Activated CD4-positive, alpha-beta T cell treated with anti-CD3 and anti-CD28 coated beads, Interleukin-2, amount 50 U/mL, for 24 hours (primary cell): ENCODE measurements around the gene RTN4IP1.
"Not testable (repeated sequence)": the region's sequence is repeated elsewhere in the genome, so short reads cannot be mapped to it uniquely, and the experiment has no call there.

Experiments
- DNase-seq, 2 donors: peaks; one replicate each; pipeline ENCODE4 v3.0.0-alpha.2; 2020; ENCODE audit warnings: low read depth in 1 of 2, low spot score in 1 of 2

The RTN4IP1 gene

DNA sequence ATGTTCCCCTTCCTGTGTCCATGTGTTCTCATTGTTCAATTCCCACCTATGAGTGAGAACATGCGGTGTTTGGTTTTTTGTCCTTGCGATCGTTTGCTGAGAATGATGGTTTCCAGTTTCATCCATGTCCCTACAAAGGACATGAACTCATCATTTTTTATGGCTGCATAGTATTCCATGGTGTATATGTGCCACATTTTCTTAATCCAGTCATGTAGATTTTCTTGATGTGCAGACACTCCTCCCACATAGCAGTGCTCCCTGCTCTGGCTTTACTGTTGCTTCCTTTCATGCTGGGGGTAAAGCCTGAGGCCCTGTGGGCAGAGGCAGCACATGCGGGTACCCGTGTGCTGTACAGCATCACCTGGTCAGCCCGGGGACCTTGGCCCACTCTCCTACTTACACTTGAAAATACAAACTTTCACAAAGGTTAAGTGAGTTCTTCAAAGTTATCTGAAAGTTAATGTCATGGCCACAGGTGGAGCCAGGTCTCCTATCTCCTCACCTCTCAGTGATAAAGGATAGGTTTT is 80.3 kb downstream of the RTN4IP1 start:
- not testable (repeated sequence) for DNase-seq

DNA sequence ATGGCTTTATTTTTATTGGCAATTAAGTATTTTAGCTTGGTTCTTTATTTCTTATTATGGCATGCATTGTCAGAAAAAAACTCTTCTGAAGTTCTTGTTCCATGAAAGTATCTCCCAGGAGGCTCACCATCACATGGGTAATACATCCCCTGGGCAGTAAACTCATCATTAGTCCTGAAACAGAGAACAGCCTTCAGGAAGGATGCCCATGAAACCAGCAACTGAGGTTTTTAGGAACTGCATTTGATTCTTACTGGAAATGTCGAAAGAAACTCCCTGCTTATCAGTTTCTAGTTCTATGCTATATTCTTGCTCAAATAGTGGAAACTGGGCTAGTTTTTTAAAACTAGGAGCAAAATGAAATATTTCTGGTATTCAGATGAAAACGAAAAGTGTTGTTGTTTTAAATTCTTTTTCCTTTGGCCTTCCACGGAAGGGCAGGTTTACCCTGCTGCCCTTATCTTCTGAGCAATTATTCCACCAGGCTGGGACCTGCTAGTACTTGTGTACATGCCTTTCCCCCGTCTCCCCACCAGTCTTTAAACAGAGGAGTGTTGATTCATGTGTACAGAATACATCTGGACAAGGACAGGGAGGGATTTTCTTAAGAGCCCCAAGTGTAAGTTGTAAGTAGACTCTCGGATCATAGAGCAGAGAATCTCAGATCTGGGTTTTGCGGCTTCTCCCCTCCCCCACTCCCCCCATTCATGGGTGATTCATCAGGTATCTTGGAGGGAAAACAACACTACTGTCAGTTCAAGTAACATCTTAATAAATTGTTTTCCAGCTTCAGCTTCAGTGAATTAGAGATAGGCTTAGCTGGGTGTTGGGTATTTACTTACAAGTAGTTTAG is 81.5 kb downstream of the RTN4IP1 start:
- DNase-seq, result no peak

DNA sequence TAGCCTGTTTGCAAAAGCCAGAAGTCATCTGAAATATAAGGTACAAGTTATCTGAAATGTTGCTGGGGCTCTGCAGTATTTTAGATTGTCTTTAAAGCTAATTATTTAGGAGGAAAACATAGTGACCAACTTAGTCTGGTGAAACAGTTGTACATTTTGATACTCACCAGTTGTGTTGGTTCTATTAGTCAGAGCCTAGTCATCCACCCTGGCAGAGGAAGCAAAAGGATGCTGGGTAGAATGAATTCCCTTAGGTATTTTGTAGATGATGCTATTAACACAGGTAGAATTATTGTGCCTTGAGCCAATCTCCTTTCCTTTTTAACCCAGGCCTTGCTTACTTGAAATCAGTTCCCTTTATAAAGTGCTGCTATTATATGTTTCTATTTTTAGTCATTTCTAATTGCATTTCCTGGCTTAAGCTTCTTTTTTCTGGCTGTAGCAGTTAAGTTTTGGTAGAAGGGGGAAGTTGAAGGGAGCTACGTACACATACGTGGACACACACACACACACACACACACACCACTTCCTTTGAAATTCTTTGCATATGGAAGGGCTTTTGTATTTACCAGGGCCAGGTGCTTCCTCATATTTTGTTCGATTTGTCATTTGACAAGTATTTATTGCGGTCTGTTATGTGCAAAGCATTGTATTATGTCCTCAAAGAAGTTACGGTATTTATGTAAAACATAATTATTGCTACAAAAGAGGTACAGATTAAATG is 82.4 kb downstream of the RTN4IP1 start:
- DNase-seq, result no peak

GRCh38 chr6:106546261-106546690 is 83.0 kb downstream of the RTN4IP1 start:
- no peak for DNase-seq

GRCh38 chr6:106540907-106541306 is 88.4 kb downstream of the RTN4IP1 start:
- DNase-seq, result no peak

DNA sequence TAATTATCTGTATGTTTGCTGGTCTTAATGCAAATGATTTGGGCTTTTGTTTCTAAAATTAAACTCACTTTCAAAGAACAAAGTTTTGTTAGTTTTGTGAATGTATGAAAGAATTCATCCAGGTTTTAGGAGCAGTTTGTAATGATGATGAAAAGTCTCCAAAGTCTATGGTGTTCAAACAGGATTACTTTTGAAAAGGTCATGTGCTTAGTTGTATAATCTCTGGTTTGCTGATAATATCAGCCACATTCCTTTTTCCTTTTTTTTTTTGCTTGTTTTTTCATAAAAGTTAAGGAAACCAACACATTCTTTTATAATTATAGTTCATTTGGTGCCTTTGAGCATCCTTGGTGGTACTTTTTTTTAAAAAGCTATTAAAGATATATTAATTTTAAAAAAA is 88.9 kb downstream of the RTN4IP1 start:
- no peak for DNase-seq

GRCh38 chr6:106539936-106540335 is 89.4 kb downstream of the RTN4IP1 start:
- DNase-seq, result no peak

GRCh38 chr6:106538145-106538544 is 91.2 kb downstream of the RTN4IP1 start:
- no peak for DNase-seq

DNA sequence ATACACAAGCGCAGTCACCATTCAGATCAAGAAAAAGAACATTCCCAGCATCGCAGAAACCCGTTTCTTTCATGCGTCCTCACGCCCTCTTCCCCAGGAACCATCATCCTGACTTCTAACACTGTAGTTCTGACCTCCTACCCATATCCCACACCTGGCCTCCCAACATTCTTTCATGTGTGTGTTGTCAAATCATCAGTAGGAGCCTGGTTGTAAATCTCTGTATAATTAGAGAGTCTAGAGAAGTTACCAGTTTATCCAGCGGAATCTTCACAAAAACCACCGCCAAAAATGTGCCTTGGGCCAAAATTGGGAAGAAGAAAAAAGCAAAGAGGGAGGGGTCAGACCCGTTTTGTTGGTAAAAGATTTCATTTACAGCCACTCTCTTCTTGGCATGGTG is 91.6 kb downstream of the RTN4IP1 start:
- no peak for DNase-seq

- DNase-seq, result no peak
These were observed 92.4 kb downstream of the RTN4IP1 start for GRCh38 chr6:106536851-106537250.

GRCh38 chr6:106536357-106536756 is 92.9 kb downstream of the RTN4IP1 start:
- no peak for DNase-seq

- DNase-seq, result no peak
These were observed 94.3 kb downstream of the RTN4IP1 start for GRCh38 chr6:106535012-106535411.

GRCh38 chr6:106534564-106534982 is 94.7 kb downstream of the RTN4IP1 start:
- no peak for DNase-seq

DNA sequence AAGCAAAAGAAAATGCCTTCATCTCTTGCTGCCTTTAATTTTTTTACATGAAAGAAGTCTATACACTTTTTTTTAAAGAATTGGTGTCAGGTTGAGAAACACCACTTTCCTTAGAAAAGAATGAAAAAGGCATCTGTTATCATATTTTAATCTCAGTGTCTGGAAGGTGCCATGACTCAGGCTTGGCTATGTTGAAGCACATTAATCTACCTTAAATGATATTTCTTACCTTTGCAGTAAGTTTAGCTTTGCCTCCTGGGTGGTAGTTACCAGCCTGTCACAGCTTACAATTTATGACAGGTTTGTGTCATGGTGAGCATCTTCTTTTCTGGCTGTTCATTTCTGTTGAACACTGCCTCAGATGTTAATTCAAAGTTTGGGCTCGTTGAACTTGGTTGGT is 95.3 kb downstream of the RTN4IP1 start:
- no peak for DNase-seq

GRCh38 chr6:106533054-106533453 is 96.2 kb downstream of the RTN4IP1 start:
- DNase-seq, result no peak

- no peak for DNase-seq
These were observed 98.8 kb downstream of the RTN4IP1 start for GRCh38 chr6:106530502-106530901.

DNA sequence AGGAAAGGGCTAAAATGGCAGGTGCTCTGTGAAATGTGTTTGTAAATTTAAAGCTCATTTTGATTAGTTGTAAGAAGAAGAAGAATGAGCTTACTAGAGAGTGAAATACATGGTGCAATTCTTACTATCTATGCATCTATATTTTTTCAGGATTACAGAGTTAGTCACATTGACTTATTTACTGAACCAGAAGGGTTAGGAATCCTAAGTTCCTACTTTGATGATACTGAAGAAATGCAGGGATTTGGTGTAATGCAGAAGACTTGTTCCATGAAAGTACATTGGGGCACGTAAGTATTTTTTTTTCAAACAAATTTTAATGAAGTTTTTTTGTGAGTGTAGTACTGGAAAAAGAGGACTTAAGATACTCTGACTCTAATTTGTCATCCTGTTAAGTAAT is 99.3 kb downstream of the RTN4IP1 start:
- DNase-seq, result no peak

GRCh38 chr6:106529438-106529837 is 99.9 kb downstream of the RTN4IP1 start:
- DNase-seq, result no peak

- no peak for DNase-seq
These were observed 100.8 kb downstream of the RTN4IP1 start for GRCh38 chr6:106528521-106528920.

- DNase-seq, result no peak
These were observed 101.3 kb downstream of the RTN4IP1 start for GRCh38 chr6:106527979-106528378.

GRCh38 chr6:106527117-106527516 is 102.2 kb downstream of the RTN4IP1 start:
- no peak for DNase-seq

- DNase-seq, result no peak
These were observed 103.4 kb downstream of the RTN4IP1 start for GRCh38 chr6:106525882-106526275.
